Measurements from ENCODE around the gene ISL1.

GRCh38 chr5:51387884-51388275 is 4.6 kb downstream of the ISL1 start:
- TF ChIP-seq POLR2A (IDR thresholded peaks at IDR 0.05; ENCODE audit: low read length) = no peak
- TF ChIP-seq GATA1 (IDR thresholded peaks at IDR 0.05; ENCODE audit: low read depth, low read length) = no peak
